Skin of body (tissue), 3 donors: ENCODE measurements around the gene CARD14. TPM values are rescaled to one million over a fixed set of nuclear protein-coding genes. Genes with fewer than 3 reads are reported as not detected.
"Not testable (repeated sequence)": the region's sequence is repeated elsewhere in the genome, so short reads cannot be mapped to it uniquely, and the experiment has no call there.

ENCODE experiments used
- DNase-seq: peaks from one replicate; lab custom pipeline; 2025; lab: John Stamatoyannopoulos, UW
- small RNA-seq: library from RNA; depleted of rRNA; stranded (forward); fragments of <200 nt; gene quantifications from one replicate; pipeline ENCODE3, GENCODE V24; 2014; ENCODE audit warnings: low replicate concordance
- total RNA-seq: library from RNA; depleted of rRNA; stranded (reverse); fragments of >200 nt; gene quantifications from one replicate; pipeline ENCODE4 v1.2.3, GENCODE V29; 2014

Gene CARD14
- total RNA-seq, 1 donor from 2014 or later: 7.3 TPM

GRCh38 chr17:80248894-80249710 is 79.3 kb downstream of the CARD14 start:
- no peak for DNase-seq

GRCh38 chr17:80251966-80252365 is 82.1 kb downstream of the CARD14 start:
- DNase-seq: no peak

GRCh38 chr17:80252871-80253270 is 83.0 kb downstream of the CARD14 start:
- DNase-seq: no peak

- DNase-seq: no peak
Measured at GRCh38 chr17:80253631-80254395, 84.0 kb downstream of the CARD14 start.

GRCh38 chr17:80254396-80255251 is 84.8 kb downstream of the CARD14 start:
- DNase-seq: no peak

- no peak for DNase-seq
Measured at GRCh38 chr17:80256034-80256350, 86.2 kb downstream of the CARD14 start.

- DNase-seq: no peak
Measured at GRCh38 chr17:80257716-80258213, 87.9 kb downstream of the CARD14 start.

GRCh38 chr17:80258296-80258695 is 88.5 kb downstream of the CARD14 start:
- DNase-seq: not testable (repeated sequence)

Small RNAs within 50 kb of the gene (small RNA-seq; reads per million reads assigned to genes)
- not detected for gene AC087741.2

Other genes starting within 250 kb of the CARD14 start
- gene TBC1D16, start 134.2 kb upstream of the CARD14 start, total RNA-seq: 18.3 TPM
- gene CCDC40, start 133.4 kb upstream of the CARD14 start, total RNA-seq: 3.3 TPM
- 12.0 TPM for gene GAA, start 68.4 kb upstream of the CARD14 start, total RNA-seq
- gene EIF4A3, start 22.9 kb upstream of the CARD14 start, total RNA-seq: 60.4 TPM
- gene SGSH, start 50.3 kb downstream of the CARD14 start, total RNA-seq: 9.9 TPM
- 6.4 TPM for gene SLC26A11, start 50.4 kb downstream of the CARD14 start, total RNA-seq
- 59.0 TPM for gene RNF213, start 90.8 kb downstream of the CARD14 start, total RNA-seq
- gene ENDOV, start 245.1 kb downstream of the CARD14 start, total RNA-seq: 9.9 TPM